K562 (cell line): ENCODE measurements around the gene ANO6. TPM values are rescaled to one million over a fixed set of nuclear protein-coding genes. Genes with fewer than 3 reads are reported as not detected.

Experiments
- DNMT1 ChIP-seq: fragments of 450-650 bp; IDR thresholded peaks from 2 replicates; pipeline ENCODE4 v1.6.1; 2016; ENCODE audit warnings: antibody characterized with exemption, mild to moderate bottlenecking
- DPF2 ChIP-seq: fragments of 450-650 bp; IDR thresholded peaks from 2 replicates; pipeline ENCODE4 v1.6.1; 2016
- HDAC2 ChIP-seq: fragments of 450-650 bp; IDR thresholded peaks from 2 replicates; pipeline ENCODE4 v1.6.1; 2016; ENCODE audit warnings: mild to moderate bottlenecking
- HMG20B ChIP-seq: fragments of 250-450 bp; sonication (Bioruptor Pico); IDR thresholded peaks from 2 replicates; pipeline ENCODE4 v1.5.0; 2021; ENCODE audit warnings: mild to moderate bottlenecking
- NCOA2 ChIP-seq, 2 experiments: fragments of 450-650 bp; IDR thresholded peaks; 2 replicates each; pipeline ENCODE4 v1.6.1; 2018; ENCODE audit warnings: mild to moderate bottlenecking in 2 of 2, moderate library complexity in 1 of 2; ENCODE audit not compliant: partially characterized antibody in 2 of 2
- NFIC ChIP-seq: fragments of 450-650 bp; IDR thresholded peaks from 2 replicates; pipeline ENCODE4 v1.6.1; 2017; ENCODE audit warnings: mild to moderate bottlenecking, inconsistent platforms
- PHB2 ChIP-seq: fragments of 450-650 bp; IDR thresholded peaks from 2 replicates; pipeline ENCODE4 v1.6.1; 2017; ENCODE audit warnings: low read depth
- PPARD ChIP-seq: fragments of 250-450 bp; sonication (Bioruptor Pico); IDR thresholded peaks from 2 replicates; pipeline ENCODE4 v1.8.0; 2022; ENCODE audit warnings: inconsistent platforms, mild to moderate bottlenecking, moderate library complexity
- RBM14 ChIP-seq: fragments of 200-400 bp; formaldehyde crosslinking; IDR thresholded peaks from 2 replicates; pipeline ENCODE4 v1.6.1; 2018; ENCODE audit warnings: low read depth, mild to moderate bottlenecking, low read length, moderate library complexity, borderline replicate concordance; ENCODE audit not compliant: insufficient read depth
- SMARCB1 ChIP-seq: IDR thresholded peaks from 2 replicates; pipeline ENCODE4 v1.6.1; 2011; ENCODE audit warnings: improper control_type of control experiment, low read depth; ENCODE audit not compliant: insufficient read length
- ZBTB7A ChIP-seq: IDR thresholded peaks from 2 replicates; pipeline ENCODE4 v1.6.1; 2011; ENCODE audit warnings: low read depth, mild to moderate bottlenecking, low read length, moderate library complexity, borderline replicate concordance; ENCODE audit not compliant: control insufficient read depth
- ZNF174 ChIP-seq: fragments of 250-450 bp; sonication (Bioruptor Pico); IDR thresholded peaks from 2 replicates; pipeline ENCODE4 v1.4.0; 2020; ENCODE audit warnings: mild to moderate bottlenecking
- ZNF311 ChIP-seq: fragments of 250-450 bp; sonication (Bioruptor Pico); IDR thresholded peaks from 2 replicates; pipeline ENCODE4 v1.4.0; 2020; ENCODE audit warnings: mild to moderate bottlenecking, moderate library complexity
- ZNF384 ChIP-seq: IDR thresholded peaks from 2 replicates; pipeline ENCODE4 v1.6.1; 2012; ENCODE audit warnings: low read depth, low read length, improper control_type of control experiment
- ZNF551 ChIP-seq: fragments of 250-450 bp; sonication (Bioruptor Pico); IDR thresholded peaks from 2 replicates; pipeline ENCODE4 v1.5.0; 2021; ENCODE audit warnings: mild to moderate bottlenecking, moderate library complexity
- ZNF655 ChIP-seq: fragments of 250-450 bp; sonication (Bioruptor Pico); IDR thresholded peaks from 2 replicates; pipeline ENCODE4 v1.5.0; 2021
- polyA plus RNA-seq, 8 experiments: library from polyadenylated mRNA; depleted of rRNA in 4 of 8; stranded (reverse) in 5 of 8; unstranded in 3 of 8; fragments of >200 nt; fragmentation: Nextera tagmentation in 2 of 8; fragmentation: Illumina TruSeq in 1 of 8; extraction: Ambion mirVana in 2 of 8; extraction: Trizol in 1 of 8; gene quantifications; 2 replicates each; pipeline versions ENCODE4 v1.2.1 to v1.2.3, GENCODE V29; 2011 to 2014; ENCODE audit warnings: inconsistent platforms in 1 of 8, missing spikeins in 1 of 8
- total RNA-seq, 7 experiments: library from RNA; depleted of rRNA in 6 of 7; stranded (reverse); fragments of >200 nt in 6 of 7; fragmentation: Illumina TruSeq in 2 of 7; extraction: Trizol in 2 of 7; gene quantifications; 2 replicates each; pipeline versions ENCODE4 v1.2.1 to v1.2.3, GENCODE V29; 2011 to 2021; ENCODE audit warnings: low replicate concordance in 1 of 7
- TF ChIP-seq, protein P1 (sequence below): fragments of 450-650 bp; IDR thresholded peaks from 2 replicates; pipeline ENCODE4 v1.6.1; 2017; ENCODE audit warnings: antibody characterized with exemption, mild to moderate bottlenecking
- TF ChIP-seq, protein P2 (sequence below): IDR thresholded peaks from 3 replicates; pipeline ENCODE4 v1.6.1; 2011; ENCODE audit warnings: borderline replicate concordance, mild to moderate bottlenecking, moderate library complexity; ENCODE audit not compliant: insufficient read length; ENCODE audit errors: extremely low read depth

Gene ANO6
- total and polyA plus RNA-seq, 9 of the 15 experiments (the other 6 are each of a cell fraction or from before 2014, with no cell fraction given): 3.5 to 24.7 (median 20.3) TPM

GRCh38 chr12:45234139-45234865 lies 18.4 kb downstream of the ANO6 start (continued):
- TF ChIP-seq, protein P1, sequence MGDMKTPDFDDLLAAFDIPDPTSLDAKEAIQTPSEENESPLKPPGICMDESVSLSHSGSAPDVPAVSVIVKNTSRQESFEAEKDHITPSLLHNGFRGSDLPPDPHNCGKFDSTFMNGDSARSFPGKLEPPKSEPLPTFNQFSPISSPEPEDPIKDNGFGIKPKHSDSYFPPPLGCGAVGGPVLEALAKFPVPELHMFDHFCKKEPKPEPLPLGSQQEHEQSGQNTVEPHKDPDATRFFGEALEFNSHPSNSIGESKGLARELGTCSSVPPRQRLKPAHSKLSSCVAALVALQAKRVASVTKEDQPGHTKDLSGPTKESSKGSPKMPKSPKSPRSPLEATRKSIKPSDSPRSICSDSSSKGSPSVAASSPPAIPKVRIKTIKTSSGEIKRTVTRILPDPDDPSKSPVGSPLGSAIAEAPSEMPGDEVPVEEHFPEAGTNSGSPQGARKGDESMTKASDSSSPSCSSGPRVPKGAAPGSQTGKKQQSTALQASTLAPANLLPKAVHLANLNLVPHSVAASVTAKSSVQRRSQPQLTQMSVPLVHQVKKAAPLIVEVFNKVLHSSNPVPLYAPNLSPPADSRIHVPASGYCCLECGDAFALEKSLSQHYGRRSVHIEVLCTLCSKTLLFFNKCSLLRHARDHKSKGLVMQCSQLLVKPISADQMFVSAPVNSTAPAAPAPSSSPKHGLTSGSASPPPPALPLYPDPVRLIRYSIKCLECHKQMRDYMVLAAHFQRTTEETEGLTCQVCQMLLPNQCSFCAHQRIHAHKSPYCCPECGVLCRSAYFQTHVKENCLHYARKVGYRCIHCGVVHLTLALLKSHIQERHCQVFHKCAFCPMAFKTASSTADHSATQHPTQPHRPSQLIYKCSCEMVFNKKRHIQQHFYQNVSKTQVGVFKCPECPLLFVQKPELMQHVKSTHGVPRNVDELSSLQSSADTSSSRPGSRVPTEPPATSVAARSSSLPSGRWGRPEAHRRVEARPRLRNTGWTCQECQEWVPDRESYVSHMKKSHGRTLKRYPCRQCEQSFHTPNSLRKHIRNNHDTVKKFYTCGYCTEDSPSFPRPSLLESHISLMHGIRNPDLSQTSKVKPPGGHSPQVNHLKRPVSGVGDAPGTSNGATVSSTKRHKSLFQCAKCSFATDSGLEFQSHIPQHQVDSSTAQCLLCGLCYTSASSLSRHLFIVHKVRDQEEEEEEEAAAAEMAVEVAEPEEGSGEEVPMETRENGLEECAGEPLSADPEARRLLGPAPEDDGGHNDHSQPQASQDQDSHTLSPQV: 0 out of 2 replicates have a peak, but pooled peaks have one; percentile 30
- TF ChIP-seq PHB2: no peak
- no peak for TF ChIP-seq NCOA2 (IDR thresholded peaks at IDR 0.05; ENCODE audit: partially characterized antibody in 2 of 2)
- TF ChIP-seq ZBTB7A: peak; percentile 37; the same call in 1 of the 2 replicates
- no peak for TF ChIP-seq HDAC2
- TF ChIP-seq ZNF655 (CRISPR knock-in tag): no peak
- TF ChIP-seq DPF2: peak; percentile 72
- no peak for TF ChIP-seq ZNF384
- no peak for TF ChIP-seq DNMT1
- no peak for TF ChIP-seq HMG20B (CRISPR knock-in tag)
- no peak for TF ChIP-seq ZNF551 (CRISPR knock-in tag)
- TF ChIP-seq RBM14: no peak
- TF ChIP-seq ZNF311 (CRISPR knock-in tag): no peak
- TF ChIP-seq PPARD: no peak
- no peak for TF ChIP-seq ZNF174 (CRISPR knock-in tag)
- TF ChIP-seq, protein P2, sequence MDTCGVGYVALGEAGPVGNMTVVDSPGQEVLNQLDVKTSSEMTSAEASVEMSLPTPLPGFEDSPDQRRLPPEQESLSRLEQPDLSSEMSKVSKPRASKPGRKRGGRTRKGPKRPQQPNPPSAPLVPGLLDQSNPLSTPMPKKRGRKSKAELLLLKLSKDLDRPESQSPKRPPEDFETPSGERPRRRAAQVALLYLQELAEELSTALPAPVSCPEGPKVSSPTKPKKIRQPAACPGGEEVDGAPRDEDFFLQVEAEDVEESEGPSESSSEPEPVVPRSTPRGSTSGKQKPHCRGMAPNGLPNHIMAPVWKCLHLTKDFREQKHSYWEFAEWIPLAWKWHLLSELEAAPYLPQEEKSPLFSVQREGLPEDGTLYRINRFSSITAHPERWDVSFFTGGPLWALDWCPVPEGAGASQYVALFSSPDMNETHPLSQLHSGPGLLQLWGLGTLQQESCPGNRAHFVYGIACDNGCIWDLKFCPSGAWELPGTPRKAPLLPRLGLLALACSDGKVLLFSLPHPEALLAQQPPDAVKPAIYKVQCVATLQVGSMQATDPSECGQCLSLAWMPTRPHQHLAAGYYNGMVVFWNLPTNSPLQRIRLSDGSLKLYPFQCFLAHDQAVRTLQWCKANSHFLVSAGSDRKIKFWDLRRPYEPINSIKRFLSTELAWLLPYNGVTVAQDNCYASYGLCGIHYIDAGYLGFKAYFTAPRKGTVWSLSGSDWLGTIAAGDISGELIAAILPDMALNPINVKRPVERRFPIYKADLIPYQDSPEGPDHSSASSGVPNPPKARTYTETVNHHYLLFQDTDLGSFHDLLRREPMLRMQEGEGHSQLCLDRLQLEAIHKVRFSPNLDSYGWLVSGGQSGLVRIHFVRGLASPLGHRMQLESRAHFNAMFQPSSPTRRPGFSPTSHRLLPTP: no peak
- peak; percentile 67 for TF ChIP-seq SMARCB1
- no peak for TF ChIP-seq NFIC
